Transverse colon (tissue), 4 donors: ENCODE measurements around the gene KLHL29.

Experiments
- CTCF ChIP-seq, 5 experiments: fragments of 200-600 bp in 3 of 5; fragments of 450-650 bp in 2 of 5; sonication (generic) in 3 of 5; IDR thresholded peaks; 1 replicate in 2 of 5; 2 replicates in 3 of 5; pipeline ENCODE4 v1.5.1; 2016 to 2017; ENCODE audit warnings: antibody characterized with exemption in 5 of 5, inconsistent platforms in 3 of 5, mild to moderate bottlenecking in 2 of 5, moderate library complexity in 1 of 5
- EP300 ChIP-seq: sonication (generic); formaldehyde crosslinking; IDR thresholded peaks from one replicate; pipeline ENCODE4 v1.6.1; 2017; ENCODE audit warnings: antibody characterized with exemption, low read depth
- POLR2A ChIP-seq: fragments of 450-650 bp; IDR thresholded peaks from one replicate; pipeline ENCODE4 v1.6.1; 2016; ENCODE audit warnings: antibody characterized with exemption, mild to moderate bottlenecking, moderate library complexity
- POLR2AphosphoS5 ChIP-seq, 3 donors: sonication (generic); formaldehyde crosslinking; IDR thresholded peaks; one replicate each; pipeline ENCODE4 v1.6.1; 2016; ENCODE audit warnings: antibody characterized with exemption in 3 of 3

DNA sequence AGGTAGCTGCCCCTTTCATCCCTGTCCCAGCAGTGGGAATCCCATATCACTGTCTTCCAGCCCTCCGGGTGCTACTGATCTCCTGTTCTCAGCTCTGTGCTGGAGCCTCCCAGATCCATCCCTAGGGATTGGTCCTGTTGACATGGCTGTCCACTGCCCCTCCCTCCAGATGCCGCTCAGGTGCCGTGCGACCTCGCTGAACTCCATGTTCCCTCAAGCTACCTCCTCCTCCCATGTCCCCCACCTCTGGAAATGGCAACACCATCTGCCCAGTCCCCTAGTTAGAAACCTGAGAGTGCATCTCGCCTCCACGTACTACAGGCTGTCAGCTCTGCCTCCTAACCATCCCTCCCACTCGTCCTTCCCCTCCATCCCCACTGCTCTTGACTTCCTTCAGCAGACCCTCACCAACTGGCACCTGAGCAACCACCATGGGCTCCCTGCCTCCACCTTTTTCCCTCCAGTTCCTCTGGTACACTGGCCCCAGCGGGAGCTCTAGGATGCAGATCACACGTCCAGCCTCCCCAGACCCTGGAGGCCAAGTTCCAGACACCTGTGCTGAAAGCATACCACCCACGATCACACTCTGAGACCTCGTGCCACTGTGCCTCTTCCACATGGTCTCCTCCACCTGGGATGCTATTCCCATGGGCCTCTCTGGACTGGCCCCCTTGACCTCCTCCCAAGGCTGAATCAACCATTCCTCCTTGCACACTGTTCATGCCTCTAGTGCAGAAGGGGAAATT lies 106.8 kb downstream of the KLHL29 start:
- TF ChIP-seq CTCF (IDR thresholded peaks at IDR 0.05) = no peak
- TF ChIP-seq POLR2AphosphoS5 (IDR thresholded peaks at IDR 0.05) = no peak
- no peak for TF ChIP-seq POLR2A
- TF ChIP-seq EP300 = no peak
